HCT116 (cell line): ENCODE results near the gene CNDP2. TPM values are rescaled to one million over a fixed set of nuclear protein-coding genes. Genes with fewer than 3 reads are reported as not detected.

Experiments used
- ATAC-seq: fragments of 200-7000 bp; cut with Tn5 transposase; 2 replicates; pipeline ENCODE4 v1.9.1; 2020; ENCODE audit warnings: mild to moderate bottlenecking, moderate library complexity
- BruUV-seq: library from RNA; stranded (reverse); fragments of 400-500 nt; replicated peaks from 2 replicates; lab custom pipeline; 2021; lab: Mats Ljungman, UMichigan
- CTCF ChIA-PET: fragments of 300-600 bp; sonication (Branson Sonifier 250); formaldehyde crosslinking; loops from one replicate; lab custom pipeline; 2021; ENCODE audit warnings: antibody characterized with exemption; lab: Charles Lee
- POLR2A ChIA-PET: fragments of 300-600, 350-600 bp; sonication (Branson Sonifier 250); formaldehyde crosslinking; loops from one replicate; lab custom pipeline; 2021; ENCODE audit warnings: antibody characterized with exemption; lab: Charles Lee
- RAD21 ChIA-PET, 2 experiments: fragments of 300-600 bp; sonication (Branson Sonifier 250); formaldehyde crosslinking; loops; one replicate each; lab custom pipeline; 2023; ENCODE audit warnings: low total read pairs in 2 of 2; ENCODE audit not compliant: uncharacterized antibody in 2 of 2, unreplicated experiment in 2 of 2, low non-redundant PET in 1 of 2; lab: Charles Lee
- DNase-seq: peaks from one replicate; pipeline ENCODE4 v3.0.0-alpha.2; 2010; ENCODE audit warnings: low read depth, low spot score
- H2AFZ ChIP-seq: fragments of 200-600 bp; shearing (Covaris generic), sonication (generic); 2 replicates; pipeline ENCODE4 v1.6.1; 2017; ENCODE audit warnings: low read depth, mixed run types, mixed read lengths, antibody characterized with exemption, low read length; ENCODE audit not compliant: poor library complexity, severe bottlenecking
- H3K27ac ChIP-seq: 2 replicates; pipeline ENCODE4 v1.5.1; 2012; ENCODE audit warnings: low read depth, low read length
- H3K27me3 ChIP-seq: fragments of 200-600 bp; sonication (generic); 2 replicates; pipeline ENCODE4 v1.6.1; 2016; ENCODE audit warnings: mixed run types, low read length, mixed read lengths; ENCODE audit not compliant: insufficient read depth
- H3K36me3 ChIP-seq, 2 experiments: fragments of 200-500 bp in 1 of 2; fragments of 200-600 bp in 1 of 2; sonication (Bioruptor generic) in 1 of 2; sonication (generic) in 1 of 2; 2 replicates each; pipeline versions ENCODE4 v1.5.1 to v1.6.1; 2014 to 2016; ENCODE audit warnings: low read length in 2 of 2, inconsistent platforms in 1 of 2, mixed read lengths in 1 of 2, mixed run types in 1 of 2; ENCODE audit not compliant: insufficient read depth in 2 of 2, control insufficient read depth in 1 of 2
- H3K4me1 ChIP-seq, 2 experiments: fragments of 200-600 bp in 1 of 2; sonication (generic) in 1 of 2; 2 replicates each; pipeline versions ENCODE4 v1.5.1 to v1.6.1; 2012 to 2017; ENCODE audit warnings: low read length in 2 of 2, inconsistent platforms in 1 of 2, mild to moderate bottlenecking in 1 of 2, mixed read lengths in 1 of 2, mixed run types in 1 of 2, moderate library complexity in 1 of 2; ENCODE audit not compliant: insufficient read depth in 2 of 2, control insufficient read depth in 1 of 2
- H3K4me2 ChIP-seq: fragments of 200-600 bp; sonication (generic); 2 replicates; pipeline ENCODE4 v1.6.1; 2017; ENCODE audit warnings: mixed run types, low read length, mixed read lengths
- H3K4me3 ChIP-seq, 2 experiments: fragments of 200-600 bp in 1 of 2; sonication (generic) in 1 of 2; replicated peaks in 1 of 2; 2 replicates each; pipeline ENCODE4 v1.5.1; 2011 to 2016; ENCODE audit warnings: low read length in 2 of 2, control low read depth in 1 of 2, low read depth in 1 of 2, mild to moderate bottlenecking in 1 of 2, mixed read lengths in 1 of 2, mixed run types in 1 of 2
- H3K79me2 ChIP-seq: fragments of 200-600 bp; sonication (generic); 2 replicates; pipeline ENCODE4 v1.6.1; 2017; ENCODE audit warnings: mild to moderate bottlenecking, mixed run types, low read length, moderate library complexity, mixed read lengths; ENCODE audit not compliant: insufficient read depth
- H3K9ac ChIP-seq: fragments of 200-600 bp; sonication (generic); 2 replicates; pipeline ENCODE4 v1.6.1; 2016; ENCODE audit warnings: low read length, mixed read lengths
- H3K9me2 ChIP-seq: fragments of 200-600 bp; sonication (generic), shearing (Covaris generic); 2 replicates; pipeline ENCODE4 v1.6.1; 2017; ENCODE audit warnings: mixed run types, mild to moderate bottlenecking, moderate library complexity; ENCODE audit not compliant: insufficient read depth
- H3K9me3 ChIP-seq, 2 experiments: fragments of 200-500 bp in 1 of 2; fragments of 200-600 bp in 1 of 2; sonication (Bioruptor generic) in 1 of 2; sonication (generic) in 1 of 2; 2 replicates each; pipeline ENCODE4 v1.6.1; 2014 to 2017; ENCODE audit warnings: low read length in 2 of 2, mixed read lengths in 2 of 2, inconsistent platforms in 1 of 2, low read depth in 1 of 2, mild to moderate bottlenecking in 1 of 2, mixed run types in 1 of 2, moderate library complexity in 1 of 2; ENCODE audit not compliant: control insufficient read depth in 1 of 2, insufficient read depth in 1 of 2
- H4K20me1 ChIP-seq: fragments of 200-600 bp; sonication (generic), shearing (Covaris generic); 2 replicates; pipeline ENCODE4 v1.6.1; 2017; ENCODE audit warnings: mixed run types, mild to moderate bottlenecking, moderate library complexity; ENCODE audit not compliant: insufficient read depth
- CTCF ChIP-seq, 3 experiments: fragments of 200-600 bp in 1 of 3; sonication (generic) in 1 of 3; IDR thresholded peaks in 2 of 3; conservative IDR thresholded peaks in 1 of 3; 2 replicates each; pipeline ENCODE4 v1.5.1; 2012 to 2017; ENCODE audit warnings: low read depth in 2 of 3, low read length in 2 of 3, antibody characterized with exemption in 1 of 3, borderline replicate concordance in 1 of 3, control low read depth in 1 of 3, mild to moderate bottlenecking in 1 of 3, mixed read lengths in 1 of 3, mixed run types in 1 of 3, moderate library complexity in 1 of 3; ENCODE audit not compliant: insufficient read depth in 1 of 3
- EGR1 ChIP-seq: IDR thresholded peaks from 2 replicates; pipeline ENCODE4 v1.6.1; 2012; ENCODE audit warnings: low read depth
- ELF1 ChIP-seq: IDR thresholded peaks from 2 replicates; pipeline ENCODE4 v1.6.1; 2012; ENCODE audit warnings: low read depth, borderline replicate concordance
- JUND ChIP-seq: IDR thresholded peaks from 2 replicates; pipeline ENCODE4 v1.6.1; 2012
- RAD21 ChIP-seq: IDR thresholded peaks from 2 replicates; pipeline ENCODE4 v1.6.1; 2012; ENCODE audit warnings: low read depth, mild to moderate bottlenecking
- SP1 ChIP-seq: IDR thresholded peaks from 2 replicates; pipeline ENCODE4 v1.6.1; 2012; ENCODE audit warnings: low read depth
- ZBTB33 ChIP-seq: IDR thresholded peaks from 2 replicates; pipeline ENCODE4 v1.6.1; 2011; ENCODE audit warnings: mild to moderate bottlenecking, low read length, moderate library complexity; ENCODE audit not compliant: insufficient replicate concordance; ENCODE audit errors: extremely low read depth
- ZNF274 ChIP-seq: fragments of 200-500 bp; sonication (Bioruptor generic); IDR thresholded peaks from 2 replicates; pipeline ENCODE4 v1.6.1; 2014; ENCODE audit warnings: mild to moderate bottlenecking, low read depth, low read length, inconsistent platforms
- intact Hi-C: fragments of 100-400 bp; cut with micrococcal nuclease; formaldehyde crosslinking; loops from 2 replicates; pipeline ENCODE4 v1.10.0; 2022
- total RNA-seq: library from RNA; stranded (reverse); gene quantifications from one replicate; pipeline ENCODE4 v1.2.1, GENCODE V29; 2021; ENCODE audit not compliant: unreplicated experiment

The CNDP2 gene
- total RNA-seq, 1 experiment from 2014 or later = 112 TPM

DNA sequence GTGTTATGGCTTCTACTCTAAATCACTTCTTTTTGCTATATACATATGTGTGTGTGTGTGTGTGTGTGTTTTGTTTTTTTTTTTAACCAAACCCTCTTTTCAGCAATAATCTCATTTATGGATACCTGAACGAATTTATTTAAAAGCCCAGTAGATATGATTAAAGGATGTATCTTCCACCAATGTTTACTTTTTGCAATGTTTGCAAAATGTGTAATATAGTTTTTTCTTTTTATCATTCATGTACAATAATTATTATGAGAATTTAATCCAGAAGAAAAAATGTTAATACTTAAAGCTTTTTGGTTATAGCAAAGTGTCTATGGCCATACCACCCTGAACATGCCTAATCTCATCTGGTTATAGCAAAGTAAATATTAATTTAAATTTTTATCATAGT is 1.6 kb upstream of the CNDP2 start:
- Histone ChIP-seq H3K36me3 (no peaks in the 10 kb centered on the region), H3K27ac (no peak overlapping the region), H3K9me2 (no peaks in the 10 kb centered on the region), H3K9ac (no peak overlapping the region), H2AFZ (no peak overlapping the region), H3K4me3 (no peak overlapping the region), H3K9me3 (no peaks in the 10 kb centered on the region; a peak in 1 of 4 replicates), H3K27me3 (no peaks in the 10 kb centered on the region), H4K20me1 (no peaks in the 10 kb centered on the region), H3K4me1 (peaks cover 6 to 12% of the 10 kb centered on the region in 2 experiments), H3K79me2 (peaks cover 31% of the 10 kb centered on the region), H3K4me2 (no peak overlapping the region)
- TF ChIP-seq RAD21 (no peak), SP1 (no peak), CTCF (IDR thresholded peaks at IDR 0.05 in 2 of 3, conservative IDR thresholded peaks at IDR 0.05 in 1 of 3; ENCODE audit: borderline replicate concordance in 1 of 3, insufficient read depth in 1 of 3, low read depth in 2 of 3, low read length in 2 of 3) (no peak), ELF1 (no peak), ZNF274 (no peak), EGR1 (no peak), JUND (no peak), ZBTB33 (no peak)
- CTCF ChIA-PET = no interaction called here
- no peak for DNase-seq
- RAD21 ChIA-PET = no interaction called here
- no peak for ATAC-seq
- intact Hi-C loops = loop anchor here (5.0 to 10.0 kb wide), 2 partner anchors 100 to 202 kb away; partner anchors contain the start of genes CYB5A and ZNF407
- POLR2A ChIA-PET = no interaction called here
- no TSS peak for BruUV-seq
